Measurements from ENCODE around the gene PRKCE.

The PRKCE gene

GRCh38 chr2:45951025-45951727, 299.7 kb downstream of the PRKCE start:
- no peak for DNase-seq

- DNase-seq, result no peak
Measured at GRCh38 chr2:45952591-45952990, 301.1 kb downstream of the PRKCE start.

- DNase-seq, result no peak
Measured at GRCh38 chr2:45953376-45954027, 302.0 kb downstream of the PRKCE start.

DNA sequence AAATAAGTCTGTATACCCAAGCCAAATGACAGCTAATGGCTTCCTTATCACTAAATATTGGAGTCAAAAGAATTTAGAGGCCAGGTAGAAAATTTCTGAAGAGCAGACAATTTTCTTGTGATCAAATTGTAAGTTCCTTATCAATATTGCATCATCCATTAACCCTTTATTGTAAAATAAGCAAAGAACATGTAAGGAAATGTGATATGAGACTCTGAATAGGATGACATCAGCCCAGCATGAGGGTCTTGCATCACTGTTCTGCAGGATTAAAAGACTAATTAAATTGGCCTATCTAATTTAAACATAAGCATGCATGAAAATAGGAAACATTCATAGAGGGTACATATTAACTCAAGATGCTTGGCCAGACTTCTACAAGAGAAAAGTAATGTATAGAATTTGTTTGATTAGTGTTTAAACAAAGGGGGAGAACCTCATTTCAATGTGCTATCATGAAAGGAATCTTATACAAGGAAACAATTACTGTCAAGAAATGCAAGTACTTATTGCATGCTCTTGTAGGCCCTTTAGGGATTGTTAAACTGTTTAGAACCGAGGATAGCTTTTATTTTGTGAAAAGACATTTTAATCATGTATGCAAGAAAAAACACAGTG, 302.9 kb downstream of the PRKCE start:
- DNase-seq, result no peak

DNA sequence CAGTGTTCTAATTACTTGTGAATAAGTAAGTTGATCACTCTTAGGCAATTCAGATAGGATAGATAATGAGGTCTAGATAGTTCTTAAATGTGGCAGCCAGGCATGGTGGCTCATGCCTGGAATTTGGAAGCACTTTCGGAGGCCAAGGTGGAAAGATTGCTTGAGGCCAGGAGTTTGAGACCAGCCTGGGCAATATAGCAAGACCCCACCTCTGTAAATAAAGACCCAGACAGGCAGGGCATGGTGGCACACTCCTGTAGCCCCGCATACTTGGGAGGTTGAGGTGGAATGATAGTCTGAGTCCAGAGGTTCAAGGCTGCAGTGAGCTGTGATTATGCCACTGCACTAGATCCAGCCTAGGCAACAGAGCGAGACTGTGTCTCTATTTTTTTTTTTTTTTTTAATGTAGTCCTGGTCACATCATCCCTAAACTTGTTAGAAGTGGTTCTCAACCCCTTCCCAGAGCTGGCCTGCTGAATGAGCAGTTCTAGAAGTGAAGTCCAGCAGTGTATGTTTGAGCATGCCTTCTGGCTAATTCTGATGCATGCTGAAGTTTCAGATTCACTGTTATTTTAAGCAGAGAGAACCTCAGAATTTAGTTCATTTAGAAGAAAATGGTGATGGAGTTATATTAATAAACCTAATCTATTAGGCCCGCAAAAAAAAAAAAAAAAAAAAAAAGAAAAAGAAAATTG, 306.2 kb downstream of the PRKCE start:
- no peak for DNase-seq

DNA sequence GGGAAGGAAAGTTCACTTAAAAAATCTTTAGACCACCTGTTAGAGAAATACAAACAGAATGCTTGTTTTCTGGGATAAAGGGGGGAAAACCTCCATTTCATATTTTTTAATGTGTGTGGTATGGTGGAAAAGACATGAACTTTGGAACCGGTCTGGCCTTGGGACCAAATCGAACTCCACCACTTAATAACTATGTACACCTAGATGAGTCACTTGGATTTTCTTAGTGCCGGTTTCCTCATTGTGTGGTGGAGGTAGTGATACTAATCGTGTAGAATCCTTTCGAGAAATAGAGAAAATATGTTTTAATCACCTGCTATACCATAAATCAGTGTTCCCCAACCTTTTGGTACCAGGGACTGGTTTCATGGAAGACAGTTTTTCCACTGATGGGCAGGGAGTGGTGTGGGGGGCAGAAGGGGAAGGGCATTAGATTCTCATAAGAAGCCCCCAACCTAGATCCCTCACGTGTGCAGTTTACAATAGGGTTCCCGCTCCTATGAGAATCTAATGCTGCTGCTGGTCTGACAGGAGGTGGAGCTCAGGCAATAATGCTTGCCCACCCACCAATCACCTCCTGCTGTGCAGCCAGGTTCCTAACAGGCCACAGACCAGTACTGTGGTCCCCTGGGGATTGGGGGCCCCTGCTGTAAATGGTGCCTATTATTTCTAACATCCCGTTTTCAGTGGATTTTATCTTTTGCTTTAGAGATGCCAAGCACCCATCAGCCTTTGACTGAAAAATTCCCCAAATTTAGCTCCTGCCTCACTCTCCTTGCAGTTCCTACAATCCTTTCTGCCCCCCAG, 308.8 kb downstream of the PRKCE start:
- no peak for DNase-seq

DNA sequence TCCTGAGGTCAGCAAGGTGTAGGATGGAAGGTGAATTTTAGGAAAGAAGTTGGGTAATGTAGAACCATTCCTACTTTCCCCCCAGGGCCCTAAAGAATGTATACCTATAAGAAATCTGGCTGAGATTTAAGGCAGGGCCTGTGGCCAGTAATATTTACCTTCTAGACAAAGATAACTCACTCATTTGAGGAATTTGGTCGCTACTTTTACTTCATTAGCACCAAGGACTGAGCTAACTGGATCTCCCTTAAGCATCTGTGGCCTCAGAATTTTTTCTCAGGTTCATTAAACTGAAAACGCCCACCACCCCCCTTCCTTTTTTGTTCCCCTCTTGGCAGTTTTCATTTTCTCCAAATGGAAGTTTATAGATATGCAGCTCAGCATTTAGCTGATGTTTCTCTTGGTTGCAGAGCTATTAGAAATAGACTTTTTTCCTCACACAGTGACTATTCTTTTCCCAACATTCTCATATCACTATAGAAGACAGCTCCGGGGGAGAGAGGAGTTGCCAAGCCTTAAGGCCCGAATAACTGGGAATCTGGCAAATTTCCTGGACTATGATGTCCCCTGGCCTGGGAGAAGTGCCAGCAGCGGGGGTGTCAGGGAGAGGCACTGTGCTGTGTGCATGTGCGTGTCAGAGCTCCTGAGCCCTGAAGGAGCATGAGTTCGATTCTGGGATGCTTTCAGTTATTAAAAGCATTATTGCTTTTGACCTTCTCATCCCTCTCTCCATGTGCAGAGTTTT, 310.9 kb downstream of the PRKCE start:
- DNase-seq, result no peak

- DNase-seq, result no peak
Measured at GRCh38 chr2:45963816-45964215, 312.3 kb downstream of the PRKCE start.

GRCh38 chr2:45964223-45964841, 312.9 kb downstream of the PRKCE start:
- DNase-seq, result no peak

DNA sequence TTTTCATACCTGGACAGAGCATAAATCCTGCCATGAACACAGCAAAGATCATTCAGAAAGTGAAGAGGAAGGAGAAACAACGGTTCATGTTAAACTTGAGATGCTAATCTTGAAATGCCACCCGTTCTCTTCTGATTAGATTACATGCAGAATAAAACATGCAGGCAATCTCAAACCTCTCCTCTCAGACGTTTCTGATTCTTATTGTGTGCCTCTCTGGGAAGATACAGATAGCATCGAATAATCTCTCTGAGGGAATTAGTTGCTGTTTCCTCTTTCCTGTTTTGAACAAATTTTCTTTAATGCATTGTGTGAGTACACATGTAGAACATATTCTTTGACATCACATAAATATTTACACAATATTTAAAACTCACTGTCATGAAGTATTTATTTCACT, 313.4 kb downstream of the PRKCE start:
- DNase-seq, result no peak

DNA sequence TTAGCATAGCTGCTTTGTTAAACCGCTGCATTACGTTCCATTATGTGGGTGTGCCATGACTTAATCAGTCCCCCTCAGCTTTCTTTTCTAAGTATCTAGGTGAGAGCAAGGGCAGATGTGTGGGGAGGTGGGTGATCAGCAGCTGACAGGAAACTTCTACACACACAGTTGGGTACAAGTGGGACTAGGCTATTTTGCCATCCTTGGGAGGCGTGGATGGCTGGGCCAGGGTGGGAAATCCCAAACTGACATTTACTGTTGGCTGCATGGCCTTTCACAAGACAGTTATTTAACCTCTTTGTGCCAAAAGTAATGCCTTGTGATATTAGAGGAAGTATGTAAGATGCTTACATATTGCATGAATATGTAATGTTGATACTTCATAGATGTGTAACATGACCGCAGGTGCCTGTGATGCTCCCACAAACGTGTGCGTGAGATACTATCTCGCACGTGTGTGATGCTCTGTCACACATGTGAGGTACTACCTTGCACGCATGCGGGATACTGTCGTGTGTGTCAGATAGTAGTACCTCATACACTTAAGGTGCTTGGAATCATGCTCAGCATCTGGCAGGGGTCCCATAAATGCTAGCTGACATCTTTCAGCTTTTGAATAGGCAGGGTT, 314.5 kb downstream of the PRKCE start:
- DNase-seq, result no peak

GRCh38 chr2:45968946-45969584, 317.6 kb downstream of the PRKCE start:
- no peak for DNase-seq

- no peak for DNase-seq
Measured at GRCh38 chr2:45973426-45973825, 322.0 kb downstream of the PRKCE start.

- DNase-seq, result no peak
Measured at GRCh38 chr2:45974056-45974455, 322.6 kb downstream of the PRKCE start.

GRCh38 chr2:45974762-45975408, 323.4 kb downstream of the PRKCE start:
- no peak for DNase-seq

DNA sequence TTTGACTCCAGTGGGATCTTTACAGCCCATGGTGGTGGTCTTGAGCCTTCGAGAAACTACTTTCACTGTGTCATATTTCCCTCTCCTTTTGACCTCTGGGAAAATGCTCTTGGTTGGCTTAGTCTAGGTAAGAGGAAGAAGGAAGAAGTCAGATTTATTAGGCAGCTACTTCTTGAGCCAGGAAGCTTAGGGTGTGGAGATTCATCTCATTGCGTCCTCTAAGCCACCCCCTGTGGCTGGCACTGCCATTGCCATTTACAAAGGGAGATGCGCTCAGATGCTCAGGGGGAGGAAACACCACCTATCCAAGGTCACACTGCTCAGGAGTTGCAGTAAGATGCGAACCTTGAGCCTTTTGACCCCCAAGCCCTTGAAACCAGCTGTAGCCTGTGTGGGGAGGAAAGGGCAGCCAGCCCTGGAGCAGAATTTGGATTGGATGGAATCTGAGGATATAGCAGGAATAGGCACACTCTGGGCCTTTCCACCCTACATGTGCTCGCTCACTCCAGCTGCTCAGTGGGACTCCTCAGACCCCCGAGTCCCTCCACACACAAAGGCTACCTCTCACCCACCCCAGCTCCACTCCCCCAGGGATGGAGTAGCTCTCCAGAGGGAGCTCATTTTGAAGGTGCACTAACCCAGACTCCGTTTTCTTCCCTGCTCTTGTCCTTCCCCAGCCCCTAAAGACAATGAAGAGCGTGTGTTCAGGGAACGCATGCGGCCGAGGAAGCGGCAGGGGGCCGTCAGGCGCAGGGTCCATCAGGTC, 324.5 kb downstream of the PRKCE start:
- no peak for DNase-seq

GRCh38 chr2:45978302-45978859, 326.9 kb downstream of the PRKCE start:
- DNase-seq, result no peak

- DNase-seq, result no peak
Measured at GRCh38 chr2:45979065-45979464, 327.6 kb downstream of the PRKCE start.

Data from activated CD8-positive, alpha-beta memory T cell treated with anti-CD3 and anti-CD28 coated beads, Interleukin-2, amount 50 U/mL, for 48 hours (primary cell).